Kidney tubule cell (primary cell): Measurements from ENCODE around the gene MBD3L4.
"Not testable (repeated sequence)": the region's sequence is repeated elsewhere in the genome, so short reads cannot be mapped to it uniquely, and the experiment has no call there.

ENCODE experiments used
- DNase-seq: peaks from one replicate; pipeline ENCODE4 v3.0.0-alpha.2; 2018; ENCODE audit warnings: low spot score

MBD3L4 gene

GRCh38 chr19:7040079-7040478, at the start of gene MBD3L4:
Gene MBD3L4, minus strand, starts transcription at chr19:7040179. Its CDS starts 35 bp downstream, at chr19:7040144.
- DNase-seq, result not testable (repeated sequence)

DNA sequence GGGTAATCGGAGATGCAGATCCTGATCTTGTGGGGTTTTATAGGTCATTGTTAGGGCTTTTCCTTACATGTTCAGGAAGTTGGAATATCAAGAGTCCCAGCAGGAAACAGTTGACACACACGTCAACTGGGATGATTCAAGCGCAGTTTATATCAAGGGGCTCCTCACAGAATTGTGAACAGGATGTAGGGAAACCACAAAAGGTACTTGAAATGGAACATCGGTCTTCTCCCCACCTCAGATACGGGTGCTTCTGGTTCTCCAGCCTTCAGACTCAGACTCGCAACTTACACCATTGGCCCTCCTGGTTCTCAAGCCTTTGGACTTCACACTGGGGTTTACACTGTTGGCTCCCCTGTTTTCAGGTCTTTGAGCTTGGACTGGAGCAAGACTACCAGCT, 49.0 kb upstream of the MBD3L4 start:
- DNase-seq, result no peak

DNA sequence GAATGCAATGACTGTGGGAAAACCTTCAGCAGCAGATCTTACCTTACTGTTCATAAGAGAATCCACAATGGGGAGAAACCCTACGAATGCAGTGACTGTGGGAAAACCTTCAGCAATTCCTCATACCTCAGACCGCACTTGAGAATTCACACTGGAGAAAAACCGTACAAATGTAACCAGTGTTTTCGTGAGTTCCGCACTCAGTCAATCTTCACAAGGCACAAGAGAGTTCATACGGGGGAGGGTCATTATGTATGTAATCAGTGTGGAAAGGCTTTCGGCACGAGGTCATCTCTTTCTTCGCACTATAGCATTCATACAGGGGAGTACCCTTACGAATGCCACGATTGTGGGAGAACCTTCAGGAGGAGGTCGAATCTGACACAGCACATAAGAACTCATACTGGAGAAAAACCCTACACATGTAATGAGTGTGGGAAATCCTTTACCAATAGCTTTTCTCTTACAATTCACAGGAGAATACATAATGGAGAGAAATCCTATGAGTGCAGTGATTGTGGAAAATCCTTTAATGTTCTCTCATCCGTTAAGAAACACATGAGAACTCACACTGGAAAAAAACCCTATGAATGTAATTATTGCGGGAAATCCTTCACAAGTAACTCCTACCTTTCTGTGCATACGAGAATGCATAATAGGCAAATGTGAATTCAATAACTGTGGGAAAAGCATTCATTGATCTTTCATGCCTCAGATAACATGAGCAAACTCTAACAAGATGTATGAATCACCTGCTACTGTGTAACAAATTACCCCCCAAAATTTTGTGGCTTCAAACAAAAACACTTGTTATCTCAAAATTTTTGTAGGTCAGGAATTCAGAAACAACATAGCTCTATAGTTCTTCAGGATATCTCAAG, 43.3 kb upstream of the MBD3L4 start:
- no peak for DNase-seq

- DNase-seq, result no peak
Observed at GRCh38 chr19:7078008-7078407, 38.0 kb upstream of the MBD3L4 start.

- DNase-seq, result no peak
Observed at GRCh38 chr19:7076151-7076550, 36.2 kb upstream of the MBD3L4 start.

GRCh38 chr19:7074705-7075282, 34.8 kb upstream of the MBD3L4 start:
- DNase-seq, result no peak

- DNase-seq, result no peak
Observed at GRCh38 chr19:7072541-7072940, 32.6 kb upstream of the MBD3L4 start.

DNA sequence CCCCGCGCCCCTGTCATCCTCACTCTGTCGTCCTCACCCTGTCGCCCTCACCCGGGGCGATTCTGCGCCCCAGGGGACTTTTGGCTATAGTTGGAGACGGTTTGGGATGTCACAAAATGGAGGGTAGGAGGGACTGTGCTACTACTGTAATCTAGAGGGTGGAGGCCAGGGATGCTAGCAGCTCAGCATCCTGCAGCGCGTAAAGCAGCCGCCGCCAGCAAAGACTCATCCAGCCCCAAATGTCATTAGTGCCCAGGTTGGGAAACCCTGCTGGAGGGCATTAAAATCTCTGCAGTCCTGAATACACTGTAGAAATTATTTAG, 29.9 kb upstream of the MBD3L4 start:
- no peak for DNase-seq

DNA sequence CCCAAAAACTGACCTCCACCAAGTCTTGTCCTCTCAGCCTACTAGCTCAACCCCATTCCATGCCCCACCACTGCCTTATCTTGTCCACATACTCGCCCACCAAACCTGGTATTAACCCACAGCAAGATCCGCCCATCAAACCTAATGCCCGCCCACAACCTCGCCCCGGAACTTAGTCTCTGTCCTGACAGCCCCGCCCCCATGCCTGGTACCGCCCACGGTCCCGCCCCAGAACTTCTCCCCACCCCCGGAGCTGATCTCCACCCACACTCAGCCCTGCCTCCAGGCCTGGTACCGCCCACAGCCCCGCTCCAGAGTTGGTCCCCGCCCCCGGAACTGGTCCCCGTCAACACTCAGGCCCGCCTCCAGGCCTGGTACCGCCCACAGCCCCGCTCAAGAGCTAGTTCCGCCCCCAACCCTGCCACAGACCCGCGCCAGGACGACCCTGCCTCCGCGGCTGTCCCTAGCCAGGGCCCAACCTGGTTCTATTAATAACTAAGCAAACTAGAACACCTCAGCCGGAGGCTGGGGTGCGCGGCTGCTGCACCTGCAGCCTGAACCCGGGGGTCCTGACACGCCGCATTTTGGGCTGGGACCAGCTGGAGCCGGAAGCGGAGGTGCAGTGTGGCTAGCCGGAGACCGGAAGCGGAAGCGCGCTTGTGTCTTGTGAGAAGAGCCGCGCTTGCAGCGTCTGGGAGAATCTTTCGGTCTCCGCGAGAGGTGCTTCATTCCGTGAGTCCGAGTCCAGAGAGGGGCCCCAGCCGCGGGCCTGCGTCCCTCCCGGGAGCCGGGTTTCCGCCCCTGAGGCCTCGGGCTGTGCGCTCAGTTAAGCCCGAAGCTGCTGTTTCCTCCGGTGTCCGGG, 29.3 kb upstream of the MBD3L4 start, which contains the start of gene ZNF557:
Gene ZNF557 (plus strand): TSS at position 662 of the 862 bp plus-strand sequence. CDS start 5,372 bp downstream, outside the sequence.
- DNase-seq, result peak; percentile 96

DNA sequence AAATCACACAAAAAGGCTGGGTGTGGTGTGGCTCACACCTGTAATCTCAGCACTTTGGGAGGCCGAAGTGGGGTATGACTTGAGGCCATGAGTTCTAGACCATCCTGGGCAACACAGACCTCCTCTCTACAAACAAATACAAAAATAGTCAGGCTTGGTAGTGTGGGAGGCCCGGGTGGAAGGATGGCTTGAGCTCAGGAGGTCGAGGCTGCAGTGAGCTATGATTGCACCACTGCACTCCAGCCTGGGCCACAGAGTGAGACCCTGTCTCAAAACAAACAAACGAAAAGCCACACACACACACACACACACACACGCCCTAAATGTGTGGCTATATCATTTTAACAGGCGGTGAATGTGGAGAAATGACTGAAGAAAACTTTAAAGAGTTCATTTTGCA, 28.6 kb upstream of the MBD3L4 start:
- no peak for DNase-seq

DNA sequence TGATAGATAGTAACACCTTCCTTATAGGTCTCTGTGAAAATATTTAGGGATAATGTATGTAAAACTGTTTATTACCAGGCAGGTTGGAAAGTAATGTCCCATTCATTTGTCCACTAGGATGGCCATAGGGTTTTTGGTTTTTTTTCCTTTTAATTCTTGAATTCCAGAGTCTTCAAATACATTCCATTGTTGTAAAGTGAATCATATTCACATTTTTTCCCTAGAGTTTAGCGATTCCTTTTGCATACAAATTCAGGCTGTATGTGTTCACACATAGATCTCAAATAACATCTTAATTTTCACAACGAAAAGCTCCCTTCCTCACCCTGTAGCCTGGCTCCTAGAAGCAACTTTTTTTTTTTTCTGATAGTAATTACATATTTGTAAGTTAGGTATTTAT, 27.7 kb upstream of the MBD3L4 start:
- no peak for DNase-seq

DNA sequence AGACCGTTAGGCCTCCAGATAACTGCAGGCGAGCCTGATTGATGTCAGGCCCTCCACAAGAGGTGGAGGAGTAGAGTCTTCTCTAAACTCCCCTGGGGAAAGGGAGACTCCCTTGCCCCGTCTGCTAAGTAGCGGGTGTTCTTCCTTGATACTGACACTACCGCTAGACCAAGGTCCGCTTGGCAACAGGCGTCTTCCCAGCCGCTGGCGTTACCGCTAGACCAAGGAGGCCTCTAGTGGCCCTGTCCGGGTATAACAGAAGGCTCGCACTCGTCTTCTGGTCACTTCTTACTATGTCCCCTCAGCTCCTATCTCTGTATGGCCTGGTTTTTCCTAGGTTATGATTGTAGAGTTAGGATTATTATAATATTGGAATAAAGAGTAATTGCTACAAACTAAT, 27.1 kb upstream of the MBD3L4 start:
- DNase-seq, result peak; percentile 28

DNA sequence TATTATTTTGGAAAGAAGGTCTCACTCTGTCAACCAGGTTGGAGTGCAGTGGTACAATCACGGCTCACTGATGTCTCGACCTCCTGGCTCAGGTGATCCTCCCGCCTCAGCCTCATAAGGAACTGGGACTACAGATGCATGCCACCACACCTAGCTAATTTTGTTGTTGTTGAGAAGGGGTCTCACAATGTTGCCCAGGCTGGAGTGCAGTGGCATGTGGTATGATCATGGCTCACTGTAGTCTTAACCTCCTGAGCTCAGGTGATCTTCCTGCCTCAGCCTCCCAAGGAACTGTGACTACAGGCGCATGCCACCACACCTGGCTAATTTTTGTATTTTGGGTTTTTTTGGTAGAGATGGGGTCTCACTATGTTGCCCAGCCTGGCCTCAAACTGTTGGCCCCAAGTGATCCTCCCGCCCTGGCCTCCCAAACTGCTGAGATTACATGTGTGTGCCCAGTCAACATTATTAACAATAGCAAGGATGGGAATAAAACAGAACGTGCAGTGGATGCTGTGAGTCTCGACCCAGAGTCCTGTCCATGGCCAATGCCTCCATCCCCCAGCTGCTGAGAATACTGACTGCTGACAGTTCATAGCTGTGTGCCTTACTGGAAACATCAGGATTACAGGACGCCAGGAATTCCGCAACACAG, 23.9 kb upstream of the MBD3L4 start:
- no peak for DNase-seq

DNA sequence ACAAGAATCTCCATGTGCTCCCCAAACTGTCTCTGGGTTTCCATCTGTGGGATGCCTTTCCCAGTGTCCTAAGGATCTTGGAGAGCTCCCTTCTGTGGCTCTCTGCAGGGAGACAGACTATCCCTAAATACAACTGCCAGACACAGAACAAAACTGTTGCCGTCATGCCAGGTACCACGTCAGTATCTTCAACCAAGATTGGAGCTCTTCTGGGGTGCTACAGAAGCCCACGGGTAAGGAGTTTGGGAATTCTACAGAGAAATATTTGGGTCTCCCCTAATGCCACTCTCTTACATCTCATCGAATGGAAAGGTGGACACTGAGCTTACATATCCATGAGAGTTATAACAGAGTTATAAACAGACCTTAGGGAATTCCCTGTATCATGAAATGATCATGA, 23.4 kb upstream of the MBD3L4 start:
- DNase-seq, result no peak

DNA sequence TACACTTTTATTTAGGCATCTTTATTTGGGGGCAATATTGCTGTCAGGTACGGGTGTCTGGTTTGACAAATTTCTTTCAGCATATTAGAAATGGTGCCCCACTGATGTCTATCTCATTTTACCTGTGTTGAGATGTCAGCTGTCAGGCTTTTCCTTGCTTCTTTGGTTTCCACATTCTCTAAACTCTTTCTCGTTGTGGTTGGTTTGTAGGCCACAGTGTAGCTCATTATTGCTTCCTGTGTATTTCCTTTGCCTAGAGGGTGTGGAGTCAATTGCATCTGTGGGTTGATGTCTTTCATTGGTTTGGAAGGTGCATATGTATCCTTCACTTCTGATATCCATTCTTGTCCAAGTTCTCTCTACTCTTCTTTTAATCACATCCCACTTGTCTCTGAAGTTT, 20.0 kb upstream of the MBD3L4 start:
- DNase-seq, result not testable (repeated sequence)

- DNase-seq, result not testable (repeated sequence)
Observed at GRCh38 chr19:7058576-7058975, 18.6 kb upstream of the MBD3L4 start, which contains the start of gene MBD3L3. Gene MBD3L3, minus strand, starts transcription at chr19:7058676. Its CDS starts 71 bp downstream, at chr19:7058605.

DNA sequence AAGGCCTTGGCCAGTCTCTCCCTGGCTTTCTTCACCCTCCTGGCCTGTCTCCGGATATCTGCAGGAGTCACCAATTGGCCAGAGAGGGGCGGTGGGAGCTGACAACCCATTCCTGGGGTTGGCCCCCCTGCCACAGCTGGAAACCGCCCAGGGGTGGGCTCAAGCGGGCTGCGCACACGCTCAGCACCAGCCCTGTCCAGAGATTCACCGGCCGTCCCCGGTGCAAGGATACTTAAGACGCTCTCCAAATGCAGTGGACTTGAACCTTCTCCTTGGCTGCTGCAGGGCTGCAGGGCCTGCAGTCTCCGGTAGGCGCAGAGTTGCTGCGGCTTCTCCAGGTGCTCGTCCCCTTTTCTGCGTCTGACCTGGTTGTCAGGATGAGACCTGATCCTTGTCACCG, 16.4 kb upstream of the MBD3L4 start:
- DNase-seq, result not testable (repeated sequence)

GRCh38 chr19:7055679-7056078, 15.7 kb upstream of the MBD3L4 start:
- not testable (repeated sequence) for DNase-seq

- not testable (repeated sequence) for DNase-seq
Observed at GRCh38 chr19:7054635-7055368, 14.8 kb upstream of the MBD3L4 start.

DNA sequence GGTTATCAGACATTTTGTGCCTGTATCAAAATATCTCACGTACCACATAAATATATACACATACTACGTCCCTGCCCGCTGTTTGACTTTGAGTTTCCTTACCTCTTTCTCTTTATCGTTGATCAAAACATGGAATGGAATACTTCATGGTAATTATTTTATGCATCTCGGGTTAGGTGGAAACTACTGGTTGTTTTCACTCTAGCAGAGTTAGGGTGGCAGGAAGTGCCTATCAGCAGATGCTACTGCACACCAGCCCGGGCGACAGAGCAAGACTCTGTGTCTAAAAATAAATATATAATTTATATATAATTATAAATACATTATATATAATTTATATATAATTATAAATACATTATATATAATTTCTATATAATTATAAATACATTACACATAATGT, 12.9 kb upstream of the MBD3L4 start:
- DNase-seq, result not testable (repeated sequence)

DNA sequence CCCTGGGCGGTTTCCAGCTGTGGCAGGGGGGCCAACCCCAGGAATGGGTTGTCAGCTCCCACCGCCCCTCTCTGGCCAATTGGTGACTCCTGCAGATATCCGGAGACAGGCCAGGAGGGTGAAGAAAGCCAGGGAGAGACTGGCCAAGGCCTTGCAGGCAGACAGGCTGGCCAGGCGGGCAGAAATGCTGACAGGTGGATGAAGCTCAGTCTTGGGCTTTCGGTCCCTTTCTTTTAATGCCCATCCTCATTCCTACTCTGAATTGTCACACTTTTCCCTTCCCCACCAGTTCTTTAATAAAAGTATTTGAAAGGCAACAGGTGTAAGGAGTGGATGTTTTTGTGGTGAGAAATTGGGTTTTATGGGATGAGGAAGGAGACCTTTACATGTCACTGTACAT, 11.4 kb upstream of the MBD3L4 start:
- not testable (repeated sequence) for DNase-seq
